K562 (cell line): ENCODE results near the gene SGSH.

Source experiments
- TF ChIP-seq, protein P1 (sequence below): fragments of 250-450 bp; sonication (Bioruptor Pico); IDR thresholded peaks from 2 replicates; pipeline ENCODE4 v1.5.0; 2020; ENCODE audit warnings: mild to moderate bottlenecking
- TF ChIP-seq, protein P2 (sequence below), 3 experiments: IDR thresholded peaks in 2 of 3; conservative IDR thresholded peaks in 1 of 3; 2 replicates each; pipeline ENCODE4 v1.5.1; 2011 to 2012; ENCODE audit warnings: low read length in 3 of 3, mild to moderate bottlenecking in 3 of 3, control low read depth in 2 of 3, improper control_type of control experiment in 1 of 3, inconsistent platforms in 1 of 3, low read depth in 1 of 3, mixed read lengths in 1 of 3, moderate library complexity in 1 of 3; ENCODE audit not compliant: insufficient read depth in 2 of 3

DNA sequence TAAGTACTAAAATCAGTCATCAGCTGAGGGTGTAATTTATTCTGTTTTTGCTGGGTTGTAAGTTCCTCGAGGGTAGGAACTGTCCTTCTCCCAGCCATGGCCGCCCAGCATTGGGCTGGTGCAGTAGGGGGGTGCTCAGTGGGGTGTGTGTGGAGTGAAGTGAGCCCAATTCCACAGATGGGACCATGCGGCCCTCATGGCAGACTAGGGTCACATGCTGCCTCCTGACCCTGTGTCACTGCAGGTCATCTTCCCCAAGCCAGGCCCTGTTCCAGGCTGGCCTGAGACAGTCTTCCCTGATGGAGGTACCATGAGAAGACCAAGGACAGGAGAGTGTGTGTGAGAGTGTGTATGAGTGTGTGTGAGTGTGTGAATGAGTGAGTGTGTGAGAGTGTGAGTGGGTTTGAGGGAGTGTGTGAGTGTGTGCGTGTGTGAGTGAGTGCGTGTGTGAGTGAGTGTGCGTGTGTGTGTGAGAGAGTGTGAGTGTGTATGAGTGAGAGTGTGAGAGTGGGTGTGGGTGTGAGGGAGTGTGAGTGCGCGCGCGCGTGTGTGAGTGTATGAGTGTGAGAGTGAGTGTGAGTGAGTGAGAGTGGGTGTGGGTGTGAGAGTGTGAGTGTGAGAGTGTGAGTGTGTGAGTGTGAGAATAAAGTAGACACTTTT is 3.8 kb upstream of the SGSH start:
- TF ChIP-seq, protein P1, sequence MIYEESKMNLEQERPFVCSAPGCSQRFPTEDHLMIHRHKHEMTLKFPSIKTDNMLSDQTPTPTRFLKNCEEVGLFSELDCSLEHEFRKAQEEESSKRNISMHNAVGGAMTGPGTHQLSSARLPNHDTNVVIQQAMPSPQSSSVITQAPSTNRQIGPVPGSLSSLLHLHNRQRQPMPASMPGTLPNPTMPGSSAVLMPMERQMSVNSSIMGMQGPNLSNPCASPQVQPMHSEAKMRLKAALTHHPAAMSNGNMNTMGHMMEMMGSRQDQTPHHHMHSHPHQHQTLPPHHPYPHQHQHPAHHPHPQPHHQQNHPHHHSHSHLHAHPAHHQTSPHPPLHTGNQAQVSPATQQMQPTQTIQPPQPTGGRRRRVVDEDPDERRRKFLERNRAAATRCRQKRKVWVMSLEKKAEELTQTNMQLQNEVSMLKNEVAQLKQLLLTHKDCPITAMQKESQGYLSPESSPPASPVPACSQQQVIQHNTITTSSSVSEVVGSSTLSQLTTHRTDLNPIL (CRISPR knock-in tag) = no peak
- TF ChIP-seq, protein P2, sequence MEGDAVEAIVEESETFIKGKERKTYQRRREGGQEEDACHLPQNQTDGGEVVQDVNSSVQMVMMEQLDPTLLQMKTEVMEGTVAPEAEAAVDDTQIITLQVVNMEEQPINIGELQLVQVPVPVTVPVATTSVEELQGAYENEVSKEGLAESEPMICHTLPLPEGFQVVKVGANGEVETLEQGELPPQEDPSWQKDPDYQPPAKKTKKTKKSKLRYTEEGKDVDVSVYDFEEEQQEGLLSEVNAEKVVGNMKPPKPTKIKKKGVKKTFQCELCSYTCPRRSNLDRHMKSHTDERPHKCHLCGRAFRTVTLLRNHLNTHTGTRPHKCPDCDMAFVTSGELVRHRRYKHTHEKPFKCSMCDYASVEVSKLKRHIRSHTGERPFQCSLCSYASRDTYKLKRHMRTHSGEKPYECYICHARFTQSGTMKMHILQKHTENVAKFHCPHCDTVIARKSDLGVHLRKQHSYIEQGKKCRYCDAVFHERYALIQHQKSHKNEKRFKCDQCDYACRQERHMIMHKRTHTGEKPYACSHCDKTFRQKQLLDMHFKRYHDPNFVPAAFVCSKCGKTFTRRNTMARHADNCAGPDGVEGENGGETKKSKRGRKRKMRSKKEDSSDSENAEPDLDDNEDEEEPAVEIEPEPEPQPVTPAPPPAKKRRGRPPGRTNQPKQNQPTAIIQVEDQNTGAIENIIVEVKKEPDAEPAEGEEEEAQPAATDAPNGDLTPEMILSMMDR (IDR thresholded peaks at IDR 0.05 in 2 of 3, conservative IDR thresholded peaks at IDR 0.05 in 1 of 3; ENCODE audit: insufficient read depth in 2 of 3, low read depth in 1 of 3, low read length in 3 of 3) = no peak
